Left colon (tissue), 2 donors: ENCODE data around the gene PRRC2C. TPM values are rescaled to one million over a fixed set of nuclear protein-coding genes. Genes with fewer than 3 reads are reported as not detected.
"Not testable (repeated sequence)": the region's sequence is repeated elsewhere in the genome, so short reads cannot be mapped to it uniquely, and the experiment has no call there.

Experiments
- ATAC-seq: fragments of 200-7000 bp; cut with Tn5 transposase; one replicate; pipeline ENCODE4 v1.9.1; 2020; ENCODE audit warnings: mild to moderate bottlenecking, moderate library complexity
- DNase-seq, 2 donors: peaks; one replicate each; pipeline ENCODE4 v3.0.0-alpha.2; 2020
- intact Hi-C, 2 donors: fragments of 100-400 bp; cut with DNase I in 1 of 2; cut with micrococcal nuclease in 1 of 2; formaldehyde crosslinking; loops; one replicate each; pipeline versions ENCODE4 v1.11.2 to v1.14.0; 2022; cut with DNase I, micrococcal nuclease
- total RNA-seq, 2 donors: library from RNA; stranded (reverse); fragmentation: NEBNext Ultra II Directional; extraction: Animal tissue kit (Norgen Biotek cat#: 25700); gene quantifications; one replicate each; pipeline ENCODE4 v1.2.1, GENCODE V29; 2021
- donor health status: DM: no; HTN: no; CAD: no.
- donor health status: DM: yes; HTN: yes; CAD: no.

Gene PRRC2C
- total RNA-seq, 2 donors from 2014 or later, result 122 to 144 TPM

- ATAC-seq, result no peak
- DNase-seq, result no peak
- intact Hi-C loops, result no loop called here
Observed at GRCh38 chr1:171563675-171564074, 78.3 kb downstream of the PRRC2C start.

GRCh38 chr1:171566467-171566866 lies 81.1 kb downstream of the PRRC2C start:
- intact Hi-C loops, result no loop called here
- ATAC-seq, result no peak
- DNase-seq, result no peak

- ATAC-seq (no peak), DNase-seq (no peak)
- intact Hi-C loops, result no loop called here
Observed at GRCh38 chr1:171570295-171570694, 85.0 kb downstream of the PRRC2C start.

GRCh38 chr1:171576144-171576543 lies 90.8 kb downstream of the PRRC2C start:
- ATAC-seq, result no peak
- intact Hi-C loops, result no loop called here
- DNase-seq, result no peak

- intact Hi-C loops, result loop anchor here in 1 of 2 donors (10.0 kb wide), 1 partner anchor 46 kb away; no protein-coding TSS in a partner anchor
- no peak for DNase-seq
- no peak for ATAC-seq
Observed at GRCh38 chr1:171581226-171581625, 95.9 kb downstream of the PRRC2C start.

GRCh38 chr1:171581766-171582165 lies 96.4 kb downstream of the PRRC2C start:
- DNase-seq, result no peak
- intact Hi-C loops, result loop anchor here in 1 of 2 donors (10.0 kb wide), 1 partner anchor 47 kb away; no protein-coding TSS in a partner anchor
- no peak for ATAC-seq

- intact Hi-C loops, result loop anchor here in 1 of 2 donors (10.0 kb wide), 1 partner anchor 48 kb away; no protein-coding TSS in a partner anchor
- no peak for ATAC-seq
- no peak for DNase-seq
Observed at GRCh38 chr1:171582589-171582988, 97.3 kb downstream of the PRRC2C start.

GRCh38 chr1:171583591-171584201 lies 98.4 kb downstream of the PRRC2C start:
- intact Hi-C loops, result loop anchor here in 1 of 2 donors (10.0 kb wide), 1 partner anchor 49 kb away; no protein-coding TSS in a partner anchor
- no peak for DNase-seq
- no peak for ATAC-seq

GRCh38 chr1:171585715-171586114 lies 100.4 kb downstream of the PRRC2C start:
- DNase-seq, result no peak
- no peak for ATAC-seq
- intact Hi-C loops, result loop anchor here in 1 of 2 donors (10.0 kb wide), 1 partner anchor 51 kb away; no protein-coding TSS in a partner anchor

- intact Hi-C loops, result loop anchor here in 1 of 2 donors (10.0 kb wide), 1 partner anchor 53 kb away; no protein-coding TSS in a partner anchor
- no peak for DNase-seq
- ATAC-seq, result no peak
Observed at GRCh38 chr1:171588230-171588629, 102.9 kb downstream of the PRRC2C start.

- no peak for DNase-seq
- intact Hi-C loops, result no loop called here
- ATAC-seq, result no peak
Observed at GRCh38 chr1:171590022-171590421, 104.7 kb downstream of the PRRC2C start.

- DNase-seq (no peak), ATAC-seq (no peak)
Observed at GRCh38 chr1:171595324-171595723, 110.0 kb downstream of the PRRC2C start.

GRCh38 chr1:171596119-171596518 lies 110.8 kb downstream of the PRRC2C start:
- DNase-seq, result no peak
- intact Hi-C loops, result no loop called here
- no peak for ATAC-seq

More at GRCh38 chr1:171595324-171595723, 110.0 kb downstream of the PRRC2C start:
- intact Hi-C loops, result no loop called here

- intact Hi-C loops, result no loop called here
- no peak for DNase-seq
- no peak for ATAC-seq
Observed at GRCh38 chr1:171596705-171597104, 111.4 kb downstream of the PRRC2C start.

- intact Hi-C loops, result no loop called here
- DNase-seq, result no peak
- no peak for ATAC-seq
Observed at GRCh38 chr1:171597203-171597602, 111.9 kb downstream of the PRRC2C start.

GRCh38 chr1:171600310-171600709 lies 115.0 kb downstream of the PRRC2C start:
- intact Hi-C loops, ATAC-seq: not testable (repeated sequence)

GRCh38 chr1:171600862-171601261 lies 115.5 kb downstream of the PRRC2C start:
- ATAC-seq (no peak), DNase-seq (no peak)
- intact Hi-C loops, result no loop called here

More at GRCh38 chr1:171600310-171600709, 115.0 kb downstream of the PRRC2C start:
- DNase-seq, result not testable (repeated sequence)

GRCh38 chr1:171603042-171603441 lies 117.7 kb downstream of the PRRC2C start:
- intact Hi-C loops, DNase-seq, ATAC-seq: not testable (repeated sequence)

- intact Hi-C loops, result no loop called here
- ATAC-seq, result no peak
- DNase-seq, result no peak
Observed at GRCh38 chr1:171606402-171606941, 121.1 kb downstream of the PRRC2C start.

- DNase-seq (no peak), ATAC-seq (no peak)
- intact Hi-C loops, result no loop called here
Observed at GRCh38 chr1:171610385-171610784, 125.1 kb downstream of the PRRC2C start.
